IMR-90 (cell line): ENCODE measurements around the gene TNFRSF25. TPM values are rescaled to one million over a fixed set of nuclear protein-coding genes. Genes with fewer than 3 reads are reported as not detected.

Source experiments
- ATAC-seq: fragments of 200-7000 bp; cut with Tn5 transposase; 2 replicates; pipeline ENCODE4 v1.9.1; 2020; ENCODE audit warnings: low read depth, mild to moderate bottlenecking, moderate library complexity
- BruUV-seq: library from RNA; stranded (reverse); fragments of 400-500 nt; replicated peaks from 2 replicates; lab custom pipeline; 2021; lab: Mats Ljungman, UMichigan
- CTCF ChIA-PET: fragments of 300-600 bp; formaldehyde crosslinking; extraction: SDS; loops from one replicate; lab custom pipeline; 2021; ENCODE audit warnings: antibody characterized with exemption; lab: Yijun Ruan, JAX
- POLR2A ChIA-PET: fragments of 300-600 bp; sonication (Branson Sonifier 250); formaldehyde crosslinking; loops from one replicate; lab custom pipeline; 2022; ENCODE audit warnings: antibody characterized with exemption; ENCODE audit not compliant: unreplicated experiment; lab: Charles Lee
- DNase-seq: peaks from one replicate; pipeline ENCODE4 v3.0.0; 2013
- H2AFZ ChIP-seq: replicated peaks from 2 replicates; pipeline ENCODE3; 2013; ENCODE audit warnings: low read length, mild to moderate bottlenecking; ENCODE audit not compliant: poor library complexity
- H2AK5ac ChIP-seq: 2 replicates; pipeline ENCODE4 v1.6.1; 2013; ENCODE audit warnings: low read depth, low read length, inconsistent platforms
- H2AK9ac ChIP-seq: replicated peaks from 2 replicates; pipeline ENCODE3; 2013; ENCODE audit warnings: mild to moderate bottlenecking, low read depth, low read length, moderate library complexity; ENCODE audit not compliant: poor library complexity
- H2BK120ac ChIP-seq: 2 replicates; pipeline ENCODE4 v1.6.1; 2013; ENCODE audit warnings: low read depth, low read length, inconsistent platforms
- H2BK15ac ChIP-seq: 3 replicates; pipeline ENCODE4 v1.6.1; 2013; ENCODE audit warnings: low read depth, low read length, inconsistent platforms
- H2BK20ac ChIP-seq: 2 replicates; pipeline ENCODE4 v1.6.1; 2013; ENCODE audit warnings: low read depth, mild to moderate bottlenecking, inconsistent platforms, low read length, moderate library complexity
- H2BK5ac ChIP-seq: 2 replicates; pipeline ENCODE4 v1.6.1; 2013; ENCODE audit warnings: mild to moderate bottlenecking, low read depth, low read length, inconsistent platforms; ENCODE audit not compliant: poor library complexity, severe bottlenecking
- H3K14ac ChIP-seq: replicated peaks from 2 replicates; pipeline ENCODE4 v1.6.1; 2013; ENCODE audit warnings: low read depth, low read length, inconsistent platforms
- H3K18ac ChIP-seq: 2 replicates; pipeline ENCODE4 v1.6.1; 2013; ENCODE audit warnings: low read depth, low read length, control low read depth
- H3K23ac ChIP-seq: 2 replicates; pipeline ENCODE4 v1.6.1; 2013; ENCODE audit warnings: low read depth, low read length, inconsistent platforms
- H3K27ac ChIP-seq: 2 replicates; pipeline ENCODE4 v1.5.1; 2013; ENCODE audit warnings: mild to moderate bottlenecking, control low read depth, low read length; ENCODE audit not compliant: insufficient read depth
- H3K27me3 ChIP-seq: 2 replicates; pipeline ENCODE4 v1.6.1; 2013; ENCODE audit warnings: low read length; ENCODE audit not compliant: control insufficient read depth, insufficient read depth
- H3K36me3 ChIP-seq: 2 replicates; pipeline ENCODE4 v1.6.1; 2013; ENCODE audit warnings: low read length, mixed read lengths; ENCODE audit not compliant: control insufficient read depth, insufficient read depth
- H3K4ac ChIP-seq: 2 replicates; pipeline ENCODE4 v1.6.1; 2013; ENCODE audit warnings: low read depth, low read length, inconsistent platforms
- H3K4me1 ChIP-seq: 2 replicates; pipeline ENCODE4 v1.6.1; 2013; ENCODE audit warnings: low read length, mixed read lengths; ENCODE audit not compliant: control insufficient read depth, insufficient read depth
- H3K4me2 ChIP-seq: 2 replicates; pipeline ENCODE4 v1.6.1; 2013; ENCODE audit warnings: low read depth, mild to moderate bottlenecking, control low read depth, low read length, moderate library complexity
- H3K4me3 ChIP-seq: 2 replicates; pipeline ENCODE4 v1.5.1; 2013; ENCODE audit warnings: low read depth, mild to moderate bottlenecking, control low read depth, low read length, moderate library complexity; ENCODE audit not compliant: insufficient read depth
- H3K56ac ChIP-seq: 2 replicates; pipeline ENCODE4 v1.6.1; 2013; ENCODE audit warnings: low read length, inconsistent platforms; ENCODE audit not compliant: insufficient read depth; ENCODE audit errors: extremely low read depth
- H3K79me1 ChIP-seq, 2 experiments: 2 replicates each; pipeline ENCODE4 v1.6.1; 2013; ENCODE audit warnings: low read length in 2 of 2, inconsistent platforms in 1 of 2, low read depth in 1 of 2
- H3K9ac ChIP-seq: 2 replicates; pipeline ENCODE4 v1.6.1; 2013; ENCODE audit warnings: low read depth, low read length, control low read depth
- H3K9me1 ChIP-seq: 2 replicates; pipeline ENCODE4 v1.6.1; 2013; ENCODE audit warnings: low read length, inconsistent platforms; ENCODE audit not compliant: insufficient read depth
- H3K9me3 ChIP-seq: 2 replicates; pipeline ENCODE4 v1.6.1; 2013; ENCODE audit warnings: low read length; ENCODE audit not compliant: control insufficient read depth, insufficient read depth
- H4K20me1 ChIP-seq: 2 replicates; pipeline ENCODE4 v1.6.1; 2013; ENCODE audit warnings: low read length, inconsistent platforms; ENCODE audit not compliant: insufficient read depth
- H4K5ac ChIP-seq: 2 replicates; pipeline ENCODE4 v1.6.1; 2013; ENCODE audit warnings: mild to moderate bottlenecking, low read depth, low read length, control low read depth
- H4K8ac ChIP-seq, 2 experiments: 2 replicates each; pipeline ENCODE4 v1.6.1; 2013; ENCODE audit warnings: low read depth in 2 of 2, low read length in 2 of 2, control low read depth in 1 of 2, inconsistent platforms in 1 of 2
- H4K91ac ChIP-seq: 2 replicates; pipeline ENCODE4 v1.6.1; 2013; ENCODE audit warnings: low read depth, low read length, inconsistent platforms; ENCODE audit not compliant: insufficient read depth
- CHD1 ChIP-seq: IDR thresholded peaks from 2 replicates; pipeline ENCODE4 v1.6.1; 2012; ENCODE audit warnings: low read depth, low read length, improper control_type of control experiment
- MAFK ChIP-seq: IDR thresholded peaks from 2 replicates; pipeline ENCODE4 v1.6.1; 2012; ENCODE audit warnings: low read depth, low read length, improper control_type of control experiment
- MAZ ChIP-seq: IDR thresholded peaks from 2 replicates; pipeline ENCODE4 v1.6.1; 2012; ENCODE audit warnings: low read depth, mild to moderate bottlenecking, low read length, improper control_type of control experiment, moderate library complexity, borderline replicate concordance
- WGBS, 2 experiments: methylation state at CpG; one replicate each; pipeline versions ENCODE4 v1.1.5 to v1.1.7; 2013; ENCODE audit warnings: missing lambda C conversion rate in 2 of 2; ENCODE audit not compliant: insufficient read length in 1 of 2; ENCODE audit errors: extremely low coverage in 2 of 2; 5-methylcytosine and 5-hydroxymethylcytosine counted together
- dilution Hi-C: fragments of 300-500 bp; cut with HindIII; formaldehyde crosslinking; loops from one replicate; pipeline ENCODE4 v1.14.3; 2018; ENCODE audit warnings: low sequenced_read_pairs; ENCODE audit not compliant: unreplicated experiment
- in situ Hi-C: fragments of 300-500 bp; cut with MboI; formaldehyde crosslinking; loops from 3 replicates; pipeline ENCODE4 v1.14.3; 2019; ENCODE audit warnings: low sequenced_read_pairs, inconsistent platforms, mixed read lengths
- intact Hi-C: fragments of 100-400 bp; cut with micrococcal nuclease; formaldehyde crosslinking; loops from 2 replicates; pipeline ENCODE4 v1.10.0; 2022
- polyA plus RNA-seq, 3 experiments: library from polyadenylated mRNA; depleted of rRNA; stranded (reverse); fragments of >200 nt; gene quantifications; 2 replicates each; pipeline ENCODE4 v1.2.3, GENCODE V29; 2012; ENCODE audit warnings: low replicate concordance in 1 of 3
- total RNA-seq: library from RNA; depleted of rRNA; stranded (reverse); fragments of >200 nt; gene quantifications from 2 replicates; pipeline ENCODE4 v1.2.3, GENCODE V29; 2012

TNFRSF25 gene
- total and polyA plus RNA-seq, 2 of the 4 experiments (the other 2 are of a cell fraction) = 1.3 to 11.2 TPM

GRCh38 chr1:6447818-6448748 lies 17.9 kb downstream of the TNFRSF25 start (continued):
- no peak for TF ChIP-seq MAZ
- TF ChIP-seq MAFK = no peak

- Histone ChIP-seq H3K4me2 (no peak overlapping the region), H3K4ac (no peak overlapping the region), H3K79me1 (no peaks in the 10 kb centered on the region), H3K18ac (no peak overlapping the region), H3K36me3 (no peaks in the 10 kb centered on the region), H3K4me3 (no peak overlapping the region), H3K27me3 (peaks cover 66% of the 10 kb centered on the region), H4K8ac (no peak overlapping the region), H2BK120ac (no peak overlapping the region), H3K4me1 (no peaks in the 10 kb centered on the region), H3K27ac (no peak overlapping the region), H3K23ac (no peak overlapping the region), H3K9ac (no peak overlapping the region), H4K5ac (no peak overlapping the region), H2AK5ac (no peak overlapping the region), H2BK15ac (no peak overlapping the region), H4K91ac (no peak overlapping the region), H3K14ac (no peak overlapping the region), H3K9me1 (no peaks in the 10 kb centered on the region; the same call in 1 of the 2 replicates), H3K9me3 (no peaks in the 10 kb centered on the region), H2BK20ac (no peak overlapping the region), H2AFZ (no peak overlapping the region), H2BK5ac (no peak overlapping the region), H3K56ac (no peak overlapping the region), H2AK9ac (no peak overlapping the region), H4K20me1 (no peaks in the 10 kb centered on the region)
- dilution Hi-C loops = no loop called here
- ChIA-PET CTCF (no interaction called here), POLR2A (no interaction called here)
- DNase-seq (no peak), ATAC-seq (no peak)
- BruUV-seq = no TSS peak
- TF ChIP-seq CHD1 = no peak
- WGBS, 2 experiments = 4% methylated on average over 14 of the region's 67 CpGs; no CpG with 5 or more reads in 1 of the 2 experiments
- intact Hi-C loops = no loop called here
- in situ Hi-C loops = no loop called here
These were observed 18.8 kb downstream of the TNFRSF25 start for GRCh38 chr1:6447016-6447817.
